ENCODE measurements around the gene CLCN6. TPM values are rescaled to one million over a fixed set of nuclear protein-coding genes. Genes with fewer than 3 reads are reported as not detected.

The CLCN6 gene
- total and polyA plus RNA-seq, 12 donors, result 12.0 to 29.2 (median 23.5) TPM

GRCh38 chr1:11881749-11882441 lies 75.9 kb downstream of the CLCN6 start:
- peaks cover 4 to 7% of the 10 kb centered on the region in 2 donors for H3K4me1 ChIP-seq (replicated peaks in 1 of 2)
- H3K4me3 ChIP-seq, result no peak overlapping the region
- H3K9me3 ChIP-seq (replicated peaks in 1 of 3), result no peaks in the 10 kb centered on the region
- no peaks in the 10 kb centered on the region for H3K27me3 ChIP-seq
- no peak for DNase-seq
- H3K27ac ChIP-seq, result peak overlapping the region in 1 of 5 donors; percentile 34
- WGBS, 4 donors, result 89 to 91% (median 90%) methylated on average over 18 of the region's 18 CpGs
- no peak for TF ChIP-seq POLR2A (IDR thresholded peaks at IDR 0.05)
- TF ChIP-seq CTCF (IDR thresholded peaks at IDR 0.05), result no peak
- no peaks in the 10 kb centered on the region for H3K36me3 ChIP-seq (replicated peaks in 1 of 2)
- intact Hi-C loops (cut with DNase I), result no loop called here

- intact Hi-C loops (cut with DNase I), result no loop called here
- Histone ChIP-seq H3K4me1 (replicated peaks in 1 of 2) (peaks cover 4 to 7% of the 10 kb centered on the region in 2 donors), H3K9me3 (replicated peaks in 1 of 3) (no peaks in the 10 kb centered on the region), H3K27me3 (no peaks in the 10 kb centered on the region), H3K27ac (no peak overlapping the region), H3K4me3 (no peak overlapping the region), H3K36me3 (replicated peaks in 1 of 2) (no peaks in the 10 kb centered on the region)
- DNase-seq, result peak in 6 of 7 donors; percentile 34 to 72 (median 58)
- no peak for TF ChIP-seq CTCF (IDR thresholded peaks at IDR 0.05)
- no peak for TF ChIP-seq POLR2A (IDR thresholded peaks at IDR 0.05)
- WGBS, 4 donors, result 26 to 45% (median 35%) methylated on average over 6 to 13 of the region's 13 CpGs
These were observed 77.0 kb downstream of the CLCN6 start for GRCh38 chr1:11882814-11883538.

- 78 to 87% (median 82%) methylated on average over 6 of the region's 6 CpGs for WGBS, 4 donors
- Histone ChIP-seq H3K4me1 (replicated peaks in 1 of 2) (peaks cover 4 to 7% of the 10 kb centered on the region in 2 donors), H3K27ac (no peak overlapping the region), H3K36me3 (replicated peaks in 1 of 2) (no peaks in the 10 kb centered on the region), H3K9me3 (replicated peaks in 1 of 3) (no peaks in the 10 kb centered on the region), H3K27me3 (no peaks in the 10 kb centered on the region), H3K4me3 (no peak overlapping the region)
- intact Hi-C loops (cut with DNase I), result no loop called here
- TF ChIP-seq POLR2A (IDR thresholded peaks at IDR 0.05) (no peak), CTCF (IDR thresholded peaks at IDR 0.05) (no peak)
- DNase-seq, result no peak
These were observed 79.9 kb downstream of the CLCN6 start for GRCh38 chr1:11885916-11886315.

- 76 to 93% (median 82%) methylated on average over 11 to 19 of the region's 19 CpGs for WGBS, 4 donors
- H3K27ac ChIP-seq, result no peak overlapping the region
- H3K4me1 ChIP-seq (replicated peaks in 1 of 2), result peaks cover 4 to 7% of the 10 kb centered on the region in 2 donors
- no peak for DNase-seq
- no peak for TF ChIP-seq POLR2A (IDR thresholded peaks at IDR 0.05)
- no peak for TF ChIP-seq CTCF (IDR thresholded peaks at IDR 0.05)
- H3K9me3 ChIP-seq (replicated peaks in 1 of 3), result no peaks in the 10 kb centered on the region
- H3K4me3 ChIP-seq, result no peak overlapping the region
- no peaks in the 10 kb centered on the region for H3K36me3 ChIP-seq (replicated peaks in 1 of 2)
- intact Hi-C loops (cut with DNase I), result no loop called here
- H3K27me3 ChIP-seq, result no peaks in the 10 kb centered on the region
These were observed 81.1 kb downstream of the CLCN6 start for GRCh38 chr1:11886986-11887665.

Data from adrenal gland (tissue), 12 donors.